Measurements from ENCODE around the gene SFMBT1.

The SFMBT1 gene

GRCh38 chr3:52857133-52857532 lies 188.7 kb downstream of the SFMBT1 start:
- no peak for TF ChIP-seq CTCF (IDR thresholded peaks at IDR 0.05)

GRCh38 chr3:52856666-52857065 lies 189.2 kb downstream of the SFMBT1 start:
- H3K36me3 ChIP-seq (ENCODE audit: control insufficient read depth, insufficient read depth, low read length) = no peaks in the 10 kb centered on the region
- H3K27me3 ChIP-seq (ENCODE audit: control insufficient read depth, insufficient read depth, low read length) = no peaks in the 10 kb centered on the region
- no peaks in the 10 kb centered on the region for H3K4me1 ChIP-seq
- H3K9me3 ChIP-seq (ENCODE audit: control insufficient read depth, low read length) = no peaks in the 10 kb centered on the region
- no peak overlapping the region for H3K9ac ChIP-seq
- H2AFZ ChIP-seq = no peak overlapping the region
- no peaks in the 10 kb centered on the region for H3K79me2 ChIP-seq
- H3K27ac ChIP-seq = no peak overlapping the region
- no peak overlapping the region for H3K4me3 ChIP-seq (ENCODE audit: low read depth, low read length)
- no peak overlapping the region for H3K4me2 ChIP-seq (ENCODE audit: low read length)
- TF ChIP-seq CTCF (IDR thresholded peaks at IDR 0.05) = no peak

More at GRCh38 chr3:52857133-52857532, 188.7 kb downstream of the SFMBT1 start:
- Histone ChIP-seq H3K9me3 (ENCODE audit: control insufficient read depth, low read length) (no peaks in the 10 kb centered on the region), H3K36me3 (ENCODE audit: control insufficient read depth, insufficient read depth, low read length) (no peaks in the 10 kb centered on the region), H3K27ac (no peak overlapping the region), H2AFZ (no peak overlapping the region), H3K4me1 (no peaks in the 10 kb centered on the region), H3K4me3 (ENCODE audit: low read depth, low read length) (no peak overlapping the region), H3K27me3 (ENCODE audit: control insufficient read depth, insufficient read depth, low read length) (no peaks in the 10 kb centered on the region), H3K79me2 (no peaks in the 10 kb centered on the region), H3K4me2 (ENCODE audit: low read length) (no peak overlapping the region), H3K9ac (no peak overlapping the region)

- no peak overlapping the region for H3K27ac ChIP-seq
- no peak overlapping the region for H3K4me3 ChIP-seq (ENCODE audit: low read depth, low read length)
- no peak overlapping the region for H2AFZ ChIP-seq
- H3K4me1 ChIP-seq = no peaks in the 10 kb centered on the region
- no peak overlapping the region for H3K9ac ChIP-seq
- H3K79me2 ChIP-seq = no peaks in the 10 kb centered on the region
- no peaks in the 10 kb centered on the region for H3K27me3 ChIP-seq (ENCODE audit: control insufficient read depth, insufficient read depth, low read length)
- no peak overlapping the region for H3K4me2 ChIP-seq (ENCODE audit: low read length)
- no peaks in the 10 kb centered on the region for H3K9me3 ChIP-seq (ENCODE audit: control insufficient read depth, low read length)
- H3K36me3 ChIP-seq (ENCODE audit: control insufficient read depth, insufficient read depth, low read length) = no peaks in the 10 kb centered on the region
- TF ChIP-seq CTCF (IDR thresholded peaks at IDR 0.05) = no peak
Measured at GRCh38 chr3:52854013-52854412, 191.9 kb downstream of the SFMBT1 start.

All from parathyroid adenoma (tissue), 2 donors.